HepG2 (cell line): ENCODE results near the gene C6orf15. TPM values are rescaled to one million over a fixed set of nuclear protein-coding genes. Genes with fewer than 3 reads are reported as not detected.

Source experiments
- ATAC-seq: fragments of 200-7000 bp; cut with Tn5 transposase; 3 replicates; pipeline ENCODE4 v1.9.1; 2020; ENCODE audit warnings: mild to moderate bottlenecking, moderate library complexity
- BruUV-seq: library from RNA; stranded (reverse); fragments of 400-500 nt; replicated peaks from 2 replicates; lab custom pipeline; 2021; lab: Mats Ljungman, UMichigan
- CTCF ChIA-PET: fragments of 300-600 bp; formaldehyde crosslinking; extraction: SDS; loops from one replicate; lab custom pipeline; 2021; ENCODE audit warnings: low total read pairs, inconsistent platforms, low intra/inter-chr PET ratio; lab: Yijun Ruan, JAX
- POLR2A ChIA-PET: fragments of 350-600 bp; sonication (Branson Sonifier 250); formaldehyde crosslinking; loops from one replicate; lab custom pipeline; 2020; ENCODE audit warnings: antibody characterized with exemption, inconsistent platforms; lab: Yijun Ruan, JAX
- DNase-seq: peaks from one replicate; pipeline ENCODE4 v3.0.0-alpha.2; 2015; ENCODE audit warnings: low spot score
- FAIRE-seq: peaks from 3 replicates; lab custom pipeline; 2011; peaks lifted over from hg19 to GRCh38; lab: Jason Lieb, UNC
- H2AFZ ChIP-seq: one replicate; pipeline ENCODE4 v1.6.1; 2011; ENCODE audit warnings: low read length, inconsistent platforms
- H3K27ac ChIP-seq: fragments of 300-600 bp; 3 replicates; pipeline ENCODE4 v1.8.0; 2011; ENCODE audit warnings: mixed run types, mild to moderate bottlenecking, mixed read lengths, low read length, inconsistent platforms; ENCODE audit not compliant: insufficient read depth; ENCODE audit errors: extremely low read length
- H3K27me3 ChIP-seq, 2 experiments: fragments of 200-600 bp in 1 of 2; 2 replicates in 1 of 2; 3 replicates in 1 of 2; pipeline versions ENCODE4 v1.6.0 to v1.8.0; 2011; ENCODE audit warnings: low read length in 2 of 2, mild to moderate bottlenecking in 2 of 2, moderate library complexity in 2 of 2, inconsistent platforms in 1 of 2; ENCODE audit not compliant: insufficient read depth in 2 of 2, control insufficient read depth in 1 of 2
- H3K36me3 ChIP-seq, 2 experiments: fragments of 200-600 bp in 1 of 2; replicated peaks in 1 of 2; 2 replicates in 1 of 2; 3 replicates in 1 of 2; pipeline versions ENCODE4 v1.5.1 to v1.8.0; 2011; ENCODE audit warnings: low read length in 2 of 2, inconsistent platforms in 1 of 2; ENCODE audit not compliant: insufficient read depth in 2 of 2, control insufficient read depth in 1 of 2
- H3K4me1 ChIP-seq: 2 replicates; pipeline ENCODE4 v1.5.1; 2012; ENCODE audit warnings: low read length, inconsistent platforms; ENCODE audit not compliant: insufficient read depth
- H3K4me2 ChIP-seq: 2 replicates; pipeline ENCODE4 v1.6.0; 2011; ENCODE audit warnings: low read depth, low read length, inconsistent platforms
- H3K4me3 ChIP-seq, 3 experiments: fragments of 200-600 bp in 1 of 3; sonication (generic), shearing (Covaris generic) in 1 of 3; replicated peaks in 1 of 3; 2 replicates each; pipeline ENCODE4 v1.5.1; 2011 to 2016; ENCODE audit warnings: low read length in 3 of 3, inconsistent platforms in 2 of 3, low read depth in 2 of 3, mild to moderate bottlenecking in 2 of 3, control low read depth in 1 of 3, mixed read lengths in 1 of 3; ENCODE audit not compliant: insufficient read depth in 1 of 3
- H3K79me2 ChIP-seq: one replicate; pipeline ENCODE4 v1.6.1; 2011; ENCODE audit warnings: low read length, inconsistent platforms; ENCODE audit not compliant: insufficient read depth
- H3K9ac ChIP-seq: 2 replicates; pipeline ENCODE4 v1.6.0; 2011; ENCODE audit warnings: mild to moderate bottlenecking, low read depth, low read length, inconsistent platforms; ENCODE audit not compliant: insufficient read depth
- H3K9me3 ChIP-seq: 2 replicates; pipeline ENCODE4 v1.5.1; 2012; ENCODE audit warnings: mild to moderate bottlenecking, low read length
- H4K20me1 ChIP-seq: 2 replicates; pipeline ENCODE4 v1.6.0; 2011; ENCODE audit warnings: inconsistent platforms, mild to moderate bottlenecking, low read length, moderate library complexity; ENCODE audit not compliant: insufficient read depth
- CREM ChIP-seq, 2 experiments: sonication (generic) in 1 of 2; formaldehyde crosslinking in 1 of 2; IDR thresholded peaks; 2 replicates each; pipeline versions ENCODE4 v1.4.0 to v1.6.1; 2016 to 2020; ENCODE audit warnings: antibody characterized with exemption in 1 of 2, mild to moderate bottlenecking in 1 of 2, missing genetic modification reagents in 1 of 2
- GATAD2A ChIP-seq: IDR thresholded peaks from 2 replicates; pipeline ENCODE4 v1.6.1; 2016
- HNF1A ChIP-seq, 2 experiments: sonication (generic) in 1 of 2; formaldehyde crosslinking in 1 of 2; IDR thresholded peaks; 2 replicates each; pipeline versions ENCODE4 v1.4.0 to v1.6.1; 2016 to 2020; ENCODE audit warnings: borderline replicate concordance in 1 of 2, low read depth in 1 of 2, mild to moderate bottlenecking in 1 of 2, missing genetic modification reagents in 1 of 2
- MYC ChIP-seq: sonication (generic); formaldehyde crosslinking; IDR thresholded peaks from 2 replicates; pipeline ENCODE4 v1.9.0; 2021; ENCODE audit warnings: missing genetic modification reagents, borderline replicate concordance
- NFE2L1 ChIP-seq: sonication (generic); formaldehyde crosslinking; IDR thresholded peaks from 2 replicates; pipeline ENCODE4 v1.4.0; 2020; ENCODE audit warnings: missing genetic modification reagents, mild to moderate bottlenecking, borderline replicate concordance
- UBTF ChIP-seq: sonication (generic); formaldehyde crosslinking; IDR thresholded peaks from 2 replicates; pipeline ENCODE4 v1.4.0; 2020; ENCODE audit warnings: mild to moderate bottlenecking, missing genetic modification reagents
- ZMYM4 ChIP-seq: sonication (generic); formaldehyde crosslinking; IDR thresholded peaks from 2 replicates; pipeline ENCODE4 v1.8.1; 2023; ENCODE audit warnings: mild to moderate bottlenecking, missing genetic modification reagents
- ZNF616 ChIP-seq: sonication (generic); formaldehyde crosslinking; IDR thresholded peaks from 2 replicates; pipeline ENCODE4 v1.5.0; 2020; ENCODE audit warnings: low read depth, mild to moderate bottlenecking, missing genetic modification reagents
- ZNF660 ChIP-seq: sonication (generic); formaldehyde crosslinking; IDR thresholded peaks from 2 replicates; pipeline ENCODE4 v1.5.1; 2020; ENCODE audit warnings: mild to moderate bottlenecking, low read depth, missing genetic modification reagents, borderline replicate concordance
- ZNF704 ChIP-seq: sonication (generic); formaldehyde crosslinking; IDR thresholded peaks from 2 replicates; pipeline ENCODE4 v1.8.1; 2023; ENCODE audit warnings: mild to moderate bottlenecking, inconsistent platforms, moderate library complexity, missing genetic modification reagents, borderline replicate concordance
- ZNF768 ChIP-seq: sonication (generic); formaldehyde crosslinking; IDR thresholded peaks from 2 replicates; pipeline ENCODE4 v1.4.0; 2020; ENCODE audit warnings: missing genetic modification reagents
- WGBS: methylation state at CpG from one replicate; pipeline ENCODE4 v1.1.6; 2017; ENCODE audit warnings: low lambda C conversion rate; 5-methylcytosine and 5-hydroxymethylcytosine counted together
- in situ Hi-C: cut with HindIII; loops from 2 replicates; pipeline ENCODE4 v1.10.0; 2017; ENCODE audit warnings: low pct_unique_long_range_greater_than_20kb; ENCODE audit not compliant: extremely low pct_ligation_motif_present
- intact Hi-C: fragments of 100-400 bp; cut with micrococcal nuclease; formaldehyde crosslinking; loops from one replicate; pipeline ENCODE4 v1.10.0; 2022; ENCODE audit not compliant: unreplicated experiment
- polyA plus RNA-seq, 8 experiments: library from polyadenylated mRNA; depleted of rRNA in 3 of 8; stranded (reverse) in 7 of 8; unstranded in 1 of 8; fragments of >200 nt; fragmentation: Illumina TruSeq in 4 of 8; extraction: Trizol in 4 of 8; gene quantifications; 2 replicates each; pipeline versions ENCODE4 v1.2.1 to v1.2.3, GENCODE V29; 2011 to 2016; ENCODE audit warnings: low read depth in 4 of 8, missing spikeins in 1 of 8, mixed read lengths in 1 of 8; ENCODE audit not compliant: insufficient read depth in 1 of 8
- total RNA-seq, 5 experiments: library from RNA; depleted of rRNA; stranded (reverse); fragments of >200 nt; fragmentation: Illumina TruSeq; extraction: Trizol; gene quantifications; 2 replicates each; pipeline ENCODE4 v1.2.3, GENCODE V29; 2016; ENCODE audit warnings: low read depth in 1 of 5

The C6orf15 gene
- total and polyA plus RNA-seq, 2 of the 13 experiments (the other 11 are each of a cell fraction or from before 2014, with no cell fraction given) = not detected

- ATAC-seq (peak; percentile 17; the same call in 2 of the 3 replicates), FAIRE-seq (peak; percentile 26), DNase-seq (peak; percentile 41)
- H3K36me3 ChIP-seq = no peaks in the 10 kb centered on the region
- no peak overlapping the region; the same call in 1 of the 2 replicates for H3K4me2 ChIP-seq
- in situ Hi-C loops (no loop called here), intact Hi-C loops (no loop called here)
- peaks cover 7% of the 10 kb centered on the region for H3K4me1 ChIP-seq
- H2AFZ ChIP-seq = no peak overlapping the region
- H3K9ac ChIP-seq = no peak overlapping the region
- WGBS = 31% methylated on average over 16 of the region's 16 CpGs
- H3K79me2 ChIP-seq = no peaks in the 10 kb centered on the region
- H3K4me3 ChIP-seq = no peak overlapping the region
- no TSS peak for BruUV-seq
- H3K27ac ChIP-seq = no peak overlapping the region
- POLR2A ChIA-PET = no interaction called here
- H3K27me3 ChIP-seq = peaks cover 1 to 60% of the 10 kb centered on the region in 2 experiments; a peak in 3 of 5 replicates
- H3K9me3 ChIP-seq = no peaks in the 10 kb centered on the region
- H4K20me1 ChIP-seq = no peaks in the 10 kb centered on the region
- CTCF ChIA-PET = no interaction called here
- TF ChIP-seq NFE2L1 (CRISPR knock-in tag) (no peak), ZNF616 (no peak), ZNF660 (CRISPR knock-in tag) (no peak), GATAD2A (CRISPR knock-in tag) (0 out of 2 replicates have a peak, but pooled peaks have one; percentile 19), HNF1A (IDR thresholded peaks at IDR 0.05; ENCODE audit: low read depth) (no peak), HNF1A (CRISPR knock-in tag; IDR thresholded peaks at IDR 0.05; ENCODE audit: borderline replicate concordance) (no peak), ZMYM4 (CRISPR knock-in tag) (no peak), MYC (peak; percentile 42; the same call in 1 of the 2 replicates), CREM (IDR thresholded peaks at IDR 0.05) (no peak), CREM (CRISPR knock-in tag; IDR thresholded peaks at IDR 0.05) (no peak), ZNF768 (CRISPR knock-in tag) (no peak), ZNF704 (CRISPR knock-in tag) (no peak), UBTF (CRISPR knock-in tag) (no peak)
Observed at GRCh38 chr6:31122791-31123706, 10.7 kb upstream of the C6orf15 start.
